Measurements from ENCODE around the gene LCA5.
"Not testable (repeated sequence)": the region's sequence is repeated elsewhere in the genome, so short reads cannot be mapped to it uniquely, and the experiment has no call there.

LCA5 gene
- 0 to 0.61 (median 0.04) reads per million in 4 donors for total RNA-seq

DNA sequence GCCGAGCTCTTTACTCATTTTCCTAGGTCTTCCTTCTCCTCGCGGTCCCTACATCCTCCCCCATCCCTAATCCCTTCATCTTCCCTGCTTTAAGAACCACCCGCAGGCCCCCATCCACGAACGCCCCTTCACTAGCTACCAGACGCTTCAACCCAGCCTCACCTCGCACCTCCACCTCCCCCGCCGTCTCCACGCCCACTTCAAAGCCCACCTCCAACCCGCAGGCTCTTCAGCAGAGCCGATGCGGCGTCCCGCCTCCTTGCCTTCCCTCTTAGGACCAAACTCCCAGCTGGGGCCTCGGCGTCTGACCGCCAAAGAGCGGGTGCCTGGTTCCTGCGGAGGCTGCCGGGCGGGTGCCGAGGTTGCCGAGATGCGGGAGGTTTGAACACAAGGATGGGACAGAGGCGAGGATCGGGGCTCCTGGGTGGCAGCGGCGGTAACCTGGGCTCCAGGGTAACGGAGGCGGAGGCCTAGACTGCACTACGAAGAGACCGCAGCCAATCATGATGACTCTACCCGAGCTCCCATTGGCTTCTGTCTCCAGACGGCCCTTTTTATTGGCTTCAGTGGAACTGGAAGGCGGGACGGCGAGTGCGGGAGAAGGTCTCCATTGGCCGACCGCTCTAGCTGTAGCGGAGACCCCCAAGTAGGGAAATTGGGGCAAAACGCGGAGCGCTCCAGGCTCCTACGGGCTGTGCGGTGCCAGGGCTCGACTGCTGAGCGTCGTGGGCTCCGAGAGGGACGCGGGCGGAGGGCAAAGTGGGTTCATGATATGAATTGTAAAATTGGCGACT lies at the start of gene LCA5:
TSS of gene LCA5 (minus strand) at position 477 of the 794 bp plus-strand sequence. CDS start 18,536 bp downstream, outside the sequence.
- peak; percentile 21 to 84 (median 67) for DNase-seq

DNA sequence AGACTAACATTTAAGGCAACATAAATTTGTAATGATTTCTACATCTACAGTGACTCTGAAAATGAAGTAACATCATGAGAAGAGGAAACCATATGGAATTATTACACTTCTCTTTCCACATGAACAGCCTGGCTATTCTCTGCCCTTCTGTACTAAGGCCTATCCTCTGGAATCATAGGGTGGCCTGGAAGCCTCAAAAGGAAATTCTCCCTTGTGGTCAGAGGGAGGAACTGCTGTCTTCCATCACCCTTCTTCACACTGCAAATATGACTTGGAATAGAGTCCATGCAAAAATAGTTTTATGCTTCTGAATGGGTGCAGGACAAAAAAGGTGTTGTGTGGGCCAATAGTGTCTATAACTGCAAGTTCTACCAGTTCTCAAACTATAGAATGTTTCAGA lies 49.3 kb upstream of the LCA5 start:
- DNase-seq = no peak

DNA sequence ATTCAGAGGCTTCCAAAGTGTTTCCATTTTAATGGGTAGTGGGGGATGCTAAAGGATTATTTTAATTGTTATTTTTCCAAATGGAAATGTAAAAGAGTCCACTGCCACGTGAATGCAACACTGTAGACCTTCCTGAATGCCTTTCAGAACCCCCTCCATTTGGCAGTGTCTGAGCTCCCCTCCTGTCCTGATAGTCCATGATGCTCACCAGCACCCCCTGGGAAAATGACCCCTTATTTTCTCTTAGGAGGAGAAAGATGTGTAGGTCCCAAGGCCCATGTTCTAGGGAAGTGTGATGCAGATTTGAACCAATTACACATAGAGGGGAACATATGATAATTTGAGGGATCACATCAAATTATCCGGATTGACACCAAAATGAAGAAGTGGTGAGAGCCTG lies 47.1 kb upstream of the LCA5 start:
- DNase-seq = no peak

GRCh38 chr6:79577926-79578325 lies 40.7 kb upstream of the LCA5 start:
- DNase-seq = not testable (repeated sequence)

- DNase-seq = no peak
These were observed 37.5 kb upstream of the LCA5 start for GRCh38 chr6:79574630-79575225.

- DNase-seq = no peak
These were observed 36.9 kb upstream of the LCA5 start for GRCh38 chr6:79574174-79574573.

DNA sequence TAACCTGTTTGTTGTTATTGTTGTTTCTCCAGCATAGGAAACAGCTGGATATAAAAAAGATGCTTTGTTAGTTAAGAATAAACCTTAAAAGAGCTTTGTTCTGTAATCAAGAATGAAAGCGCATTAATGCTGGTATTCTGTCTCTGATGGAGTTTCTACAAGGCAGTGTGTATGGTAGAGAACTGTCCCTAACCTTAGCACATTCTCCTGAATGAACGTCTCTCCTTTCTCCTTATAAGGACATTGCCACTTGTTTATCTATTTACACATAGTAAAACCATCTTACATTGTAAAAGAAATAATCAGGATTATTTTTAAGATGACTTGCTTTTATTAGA lies 33.8 kb upstream of the LCA5 start:
- DNase-seq = no peak

DNA sequence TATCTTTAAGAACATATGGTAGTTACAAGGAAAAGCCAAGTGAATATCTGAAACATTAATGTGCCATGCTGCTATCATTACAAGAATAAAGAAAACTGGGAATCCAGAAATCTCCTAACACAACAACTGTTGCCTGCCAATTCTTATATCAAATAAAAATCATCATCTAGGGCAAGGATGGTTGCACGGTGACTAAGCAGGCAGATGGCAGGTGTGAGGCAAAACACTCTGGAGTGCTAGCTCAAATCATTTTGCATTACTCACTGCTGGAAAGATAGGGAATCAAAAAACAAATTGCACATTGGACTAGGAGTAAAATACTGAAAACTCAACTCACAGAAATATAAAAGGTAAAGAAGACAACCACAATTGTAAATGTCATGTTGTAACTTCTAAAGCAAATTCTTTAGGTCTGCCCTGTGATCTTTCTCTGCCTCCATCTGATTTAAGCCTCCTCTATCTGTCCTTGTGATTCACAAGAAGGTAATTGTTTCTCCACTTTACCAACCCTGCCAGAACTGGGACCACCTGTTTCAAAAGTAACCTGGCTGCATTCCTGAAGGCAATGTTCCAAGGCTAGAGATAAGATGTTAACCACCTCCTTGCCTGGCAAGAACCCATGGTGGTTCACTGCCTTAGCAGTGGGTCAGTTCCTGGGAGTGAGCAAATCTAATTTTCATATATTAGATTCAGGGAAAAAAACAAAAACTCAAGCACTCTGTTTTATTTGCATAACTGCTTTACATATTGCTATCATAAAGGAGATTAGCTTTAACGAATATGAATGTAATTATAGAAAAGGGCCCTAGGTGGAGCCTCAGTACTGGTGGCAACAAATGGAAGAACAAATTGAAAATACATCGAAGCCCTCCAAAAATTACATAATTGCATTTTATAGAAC lies 33.1 kb upstream of the LCA5 start:
- peak in 1 of 5 donors; percentile 9 for DNase-seq

- DNase-seq = no peak
These were observed 31.8 kb upstream of the LCA5 start for GRCh38 chr6:79568996-79569395.

DNA sequence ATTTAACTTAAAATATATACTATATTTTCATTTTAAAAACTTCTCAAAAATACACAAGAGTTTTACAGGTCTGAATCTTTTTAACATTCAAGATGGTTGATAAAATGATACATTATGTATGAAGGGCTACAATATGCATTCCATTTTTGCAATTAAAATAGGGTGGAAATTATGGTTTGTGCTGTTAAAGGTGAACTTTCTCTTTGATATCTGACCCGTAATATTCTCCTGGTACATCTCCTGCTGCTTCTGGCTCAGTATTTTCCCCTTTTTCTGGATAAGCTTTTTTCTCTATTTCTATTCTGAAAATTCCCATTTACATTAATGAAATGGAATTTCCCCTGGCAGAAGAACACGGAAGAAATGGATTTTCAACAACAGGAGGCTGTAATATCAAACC lies 27.4 kb upstream of the LCA5 start:
- no peak for DNase-seq

DNA sequence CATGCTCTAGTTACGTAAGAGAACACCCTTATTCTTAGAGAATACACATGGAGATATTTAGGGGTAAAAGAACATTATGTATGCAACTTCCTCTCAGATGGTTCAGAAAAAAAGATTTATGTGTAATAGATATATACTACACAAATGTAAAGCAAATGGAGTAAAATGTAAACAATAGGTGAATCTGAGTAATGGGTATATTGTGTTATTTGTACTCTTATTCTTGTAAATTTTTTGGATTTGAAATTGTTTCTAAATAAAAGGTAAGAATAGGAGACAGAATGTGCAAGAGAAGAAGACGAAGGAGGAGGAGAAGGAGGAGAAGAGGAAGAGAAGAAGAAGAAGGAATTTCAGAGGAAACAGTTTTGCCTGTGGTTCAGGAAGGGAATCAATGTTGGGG lies 22.5 kb upstream of the LCA5 start:
- DNase-seq = no peak

DNA sequence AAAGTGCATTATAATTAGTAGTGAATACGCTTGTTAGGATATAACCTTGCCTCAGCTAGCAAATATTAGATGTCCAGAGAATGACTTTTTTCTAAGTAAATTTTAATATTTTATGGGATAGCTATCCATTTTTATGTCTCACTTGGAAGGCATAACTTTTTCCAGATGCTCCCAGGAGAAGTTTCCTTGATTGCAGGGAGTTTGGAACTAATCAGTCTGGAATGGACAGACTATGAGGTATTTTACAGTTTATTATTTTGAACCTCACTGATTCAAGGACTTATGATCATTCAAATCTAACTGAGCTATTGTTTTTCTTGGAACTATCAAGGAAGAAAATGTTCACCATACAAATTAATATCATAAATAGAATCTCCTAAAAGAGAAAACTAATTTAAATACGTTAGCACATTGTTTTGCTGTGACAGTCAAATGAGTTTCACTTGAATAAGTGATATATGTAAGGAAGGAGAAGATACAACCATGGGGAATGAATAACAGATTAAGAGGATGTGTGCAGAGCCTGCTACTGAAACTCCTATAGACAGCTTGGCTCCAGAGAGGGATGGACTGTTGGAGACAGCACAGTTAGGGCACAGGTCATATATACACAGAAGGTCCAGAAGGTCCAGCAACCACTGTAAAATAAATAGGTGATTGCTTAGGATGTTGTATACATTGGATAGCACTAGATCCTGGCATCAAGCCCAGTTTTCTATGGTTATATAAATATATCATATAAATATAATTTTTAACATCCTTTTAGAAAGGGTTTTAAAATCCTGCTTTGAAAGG lies 20.6 kb upstream of the LCA5 start:
- no peak for DNase-seq

DNA sequence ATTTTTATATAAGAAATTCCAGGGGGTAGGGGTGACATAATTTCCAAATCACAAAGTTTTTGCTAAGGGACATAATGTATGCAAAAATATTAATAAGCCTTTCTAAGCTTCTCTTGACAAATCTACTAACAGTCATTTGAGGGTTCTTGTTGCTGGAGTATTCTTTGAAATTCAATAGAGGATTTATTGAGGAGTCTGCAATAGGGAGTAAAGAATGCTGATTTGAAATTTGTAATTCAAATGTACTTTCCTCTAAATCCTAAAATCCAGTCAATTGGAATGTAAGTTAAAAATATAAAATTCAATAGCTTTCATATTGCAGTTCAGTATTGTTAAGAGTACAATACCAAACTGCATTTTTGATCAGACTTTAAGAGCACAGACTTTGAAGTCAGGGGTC lies 17.1 kb upstream of the LCA5 start:
- DNase-seq = no peak

- DNase-seq = no peak
These were observed 14.2 kb upstream of the LCA5 start for GRCh38 chr6:79551401-79551800.

DNA sequence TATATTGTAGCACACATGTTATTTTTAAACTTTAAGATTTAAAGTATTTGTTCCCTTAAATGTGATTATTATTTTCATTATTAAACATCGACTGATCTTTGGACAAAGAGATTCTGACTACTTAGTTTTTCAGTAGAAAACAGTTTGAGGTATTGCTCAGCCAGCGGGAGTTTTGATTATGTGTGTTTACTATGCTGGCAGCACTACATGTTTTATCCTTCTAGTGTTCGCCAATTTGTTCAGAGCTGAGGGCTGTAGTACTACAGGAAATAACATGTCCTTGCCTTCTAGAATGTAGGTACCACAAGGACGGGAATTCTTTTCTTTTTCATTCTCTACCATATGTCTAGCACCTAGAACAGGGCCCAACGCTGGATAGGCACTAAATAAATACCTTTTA lies 11.1 kb upstream of the LCA5 start:
- DNase-seq = no peak

- no peak for DNase-seq
These were observed 9.0 kb upstream of the LCA5 start for GRCh38 chr6:79546186-79546585.

- no peak for DNase-seq
These were observed 7.8 kb upstream of the LCA5 start for GRCh38 chr6:79544939-79545450.

- DNase-seq = no peak
These were observed 7.2 kb upstream of the LCA5 start for GRCh38 chr6:79544299-79544927.

DNA sequence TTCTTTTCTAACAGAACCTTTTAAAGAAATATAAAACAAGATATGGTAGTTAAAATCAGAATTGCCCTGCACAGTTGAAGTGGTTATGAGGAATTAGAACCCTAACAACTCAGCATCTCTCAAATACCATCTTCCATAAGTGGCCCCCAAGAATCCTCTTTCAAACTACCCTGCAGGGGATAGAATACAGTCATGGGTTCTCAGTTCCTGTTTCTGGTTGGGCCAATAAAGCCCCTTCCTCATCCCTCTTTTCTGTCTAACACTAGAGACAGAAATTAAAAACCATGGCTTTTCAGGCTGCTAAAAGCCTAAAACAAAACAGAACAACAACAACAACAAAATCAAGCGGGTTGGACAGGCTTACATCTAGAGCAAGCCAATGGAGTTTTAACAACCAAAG lies 6.7 kb upstream of the LCA5 start:
- no peak for DNase-seq

DNA sequence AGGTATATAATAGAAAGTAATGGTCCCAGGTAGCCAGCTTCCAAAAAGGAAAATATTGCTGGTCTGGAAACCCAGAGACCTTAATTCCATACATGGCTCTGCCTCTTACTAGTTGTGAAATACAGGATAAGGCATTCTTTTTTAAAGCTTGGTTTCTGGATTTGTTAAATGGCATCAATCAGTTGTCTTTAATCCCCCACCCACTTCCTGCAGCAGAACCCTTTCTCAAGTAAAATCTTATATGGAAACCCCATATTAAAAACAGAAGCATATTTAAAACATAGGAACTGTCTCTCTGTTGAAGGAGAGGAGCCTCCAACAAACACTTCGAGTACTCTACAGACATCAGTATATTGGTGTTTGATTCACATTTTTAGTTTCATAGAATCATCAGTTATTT lies 6.2 kb upstream of the LCA5 start:
- DNase-seq = no peak

- DNase-seq = no peak
These were observed 1.1 kb upstream of the LCA5 start for GRCh38 chr6:79538106-79538971.
